ENCODE measurements around the gene LHX4. TPM values are rescaled to one million over a fixed set of nuclear protein-coding genes. Genes with fewer than 3 reads are reported as not detected.

The LHX4 gene
- total RNA-seq, 2 experiments from 2014 or later, result not detected

DNA sequence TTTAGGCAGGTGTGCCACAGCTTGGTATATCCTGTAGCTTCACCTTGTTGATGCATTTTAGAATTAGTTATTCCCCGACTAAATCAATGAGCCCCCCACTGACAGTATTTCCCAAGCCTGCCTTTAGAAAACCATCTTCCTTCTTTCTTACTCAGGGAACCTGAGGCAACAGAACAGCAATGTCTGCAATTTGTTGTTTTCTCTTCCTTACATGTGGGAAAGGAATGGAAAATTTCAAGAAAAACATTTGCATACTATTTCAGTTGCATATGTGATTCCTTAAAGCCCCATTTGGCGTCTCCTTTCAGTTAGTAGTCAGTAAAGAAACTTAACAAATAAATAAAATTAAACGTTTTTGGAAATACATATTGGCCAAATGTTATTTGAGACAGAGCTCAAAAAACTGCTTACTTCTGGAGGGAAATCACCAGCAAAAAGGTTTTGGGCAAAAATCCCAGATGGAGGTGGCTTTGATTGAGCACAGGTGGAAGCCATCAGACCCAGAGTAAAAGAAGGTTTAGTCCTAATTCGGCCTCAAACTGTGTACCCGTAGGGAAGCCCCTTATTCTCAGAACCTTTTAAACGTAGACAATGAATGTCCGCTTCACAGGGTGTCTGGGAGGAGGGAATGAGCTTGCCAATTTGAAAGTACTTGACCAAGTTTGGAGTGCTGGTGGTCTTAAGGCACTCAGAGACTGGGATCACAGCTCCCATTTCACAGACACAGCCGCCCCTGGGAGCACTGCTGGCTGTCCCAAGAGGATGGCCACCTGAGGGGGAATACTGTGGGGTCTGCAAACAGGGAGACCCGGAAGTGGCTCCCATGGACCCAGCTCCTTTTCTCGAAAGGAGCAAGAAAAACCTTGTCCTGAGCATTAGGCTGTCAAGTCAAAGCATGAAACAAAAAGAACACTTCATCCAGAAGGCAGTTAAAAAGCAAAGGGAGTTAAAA, 9.4 kb downstream of the LHX4 start:
- POLR2A ChIA-PET, result no interaction called here
- no peaks in the 10 kb centered on the region for H3K36me3 Mint-ChIP-seq (ENCODE audit: low read depth)
- no peaks in the 10 kb centered on the region for H3K9me3 Mint-ChIP-seq (ENCODE audit: insufficient read depth)

DNA sequence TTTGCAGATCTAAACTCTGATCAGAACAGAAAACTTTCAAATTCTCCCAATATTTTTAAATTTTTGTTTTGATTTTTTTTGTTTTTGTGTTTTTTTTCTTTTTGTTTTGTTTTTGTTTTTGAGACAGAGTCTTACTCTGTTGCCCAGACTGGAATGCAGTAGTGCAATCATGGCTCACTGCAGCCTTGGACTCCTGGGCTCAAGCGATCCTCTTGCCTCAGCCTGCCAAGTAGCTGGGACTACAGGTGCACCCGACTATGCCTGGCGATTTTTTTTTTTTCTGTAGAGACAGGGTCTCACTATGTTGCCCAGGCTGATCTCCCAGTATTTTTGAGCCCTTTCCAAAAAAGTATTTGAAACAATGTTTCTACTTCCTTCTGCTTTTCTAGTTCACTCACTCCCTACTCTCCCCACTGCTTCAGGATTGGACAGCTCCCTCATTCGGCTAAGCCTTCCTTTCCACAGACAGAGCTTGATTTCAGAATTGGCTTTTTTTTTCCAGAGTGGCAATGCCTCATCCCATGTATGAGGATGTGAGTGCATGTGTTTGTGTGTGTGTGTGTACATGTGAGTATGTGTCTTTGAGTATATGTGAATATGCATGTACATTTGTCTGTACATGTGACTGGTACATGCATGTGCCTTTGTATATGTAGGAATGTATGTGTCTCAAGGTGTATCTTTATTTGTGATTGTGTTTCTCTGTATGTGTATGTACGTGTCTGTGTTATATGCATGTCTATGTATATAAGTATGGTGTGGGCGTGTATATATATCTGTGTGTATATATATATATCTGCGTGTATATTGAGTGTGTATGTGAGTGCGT, 11.9 kb downstream of the LHX4 start:
- Mint-ChIP-seq H3K4me1 (ENCODE audit: low read depth) (no peaks in the 10 kb centered on the region), H3K27ac (no peak overlapping the region), H3K27me3 (ENCODE audit: low read depth) (peaks cover 45% of the 10 kb centered on the region), H3K36me3 (ENCODE audit: low read depth) (no peaks in the 10 kb centered on the region), H3K9me3 (ENCODE audit: insufficient read depth) (no peaks in the 10 kb centered on the region), H3K4me3 (no peak overlapping the region)
- DNase-seq (no peak), ATAC-seq (no peak)
- POLR2A ChIA-PET, result no interaction called here
- CTCF ChIA-PET, result interaction anchor here (2.2 kb wide), 1 partner anchor 11 kb away, joined by 5 read pairs; no protein-coding TSS in a partner anchor

More for the DNA sequence above, 9.4 kb downstream of the LHX4 start:
- no peak overlapping the region for H3K4me3 Mint-ChIP-seq
- DNase-seq, result no peak
- CTCF ChIA-PET, result interaction anchor here (1.4 to 2.2 kb wide), 2 partner anchors 14 to 59 kb away, joined by 4 to 7 read pairs; no protein-coding TSS in a partner anchor
- H3K27me3 Mint-ChIP-seq (ENCODE audit: low read depth), result peaks cover 70% of the 10 kb centered on the region
- no peak for ATAC-seq
- H3K27ac Mint-ChIP-seq, result no peak overlapping the region
- H3K4me1 Mint-ChIP-seq (ENCODE audit: low read depth), result peaks cover 9% of the 10 kb centered on the region

GRCh38 chr1:180243517-180244221, 13.6 kb downstream of the LHX4 start:
- ChIA-PET CTCF (no interaction called here), POLR2A (no interaction called here)
- Mint-ChIP-seq H3K9me3 (ENCODE audit: insufficient read depth) (no peaks in the 10 kb centered on the region), H3K4me1 (ENCODE audit: low read depth) (peaks cover 3% of the 10 kb centered on the region), H3K27ac (no peak overlapping the region), H3K27me3 (ENCODE audit: low read depth) (peaks cover 30% of the 10 kb centered on the region), H3K36me3 (ENCODE audit: low read depth) (no peaks in the 10 kb centered on the region), H3K4me3 (no peak overlapping the region)
- no peak for ATAC-seq
- DNase-seq, result no peak

DNA sequence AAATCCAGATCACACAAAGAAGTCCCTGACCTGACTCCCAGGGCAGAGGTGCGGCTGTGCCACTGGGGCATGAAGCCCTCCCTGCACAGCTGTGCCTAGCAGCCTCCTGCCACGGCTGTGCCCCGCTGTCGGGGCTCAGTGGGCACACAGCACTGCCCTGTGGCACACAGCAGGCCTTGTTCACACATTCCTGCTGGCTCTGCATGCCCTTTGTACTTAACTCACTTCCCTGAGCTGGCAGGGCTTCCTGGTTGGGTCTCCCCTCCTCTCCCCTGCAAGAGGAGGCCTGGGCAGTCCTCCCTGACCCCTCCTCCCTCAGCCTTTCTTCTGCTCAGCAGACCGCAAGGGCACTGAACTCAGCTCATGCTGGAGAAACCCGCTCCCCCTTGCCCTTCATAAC, 14.8 kb downstream of the LHX4 start:
- peaks cover 23% of the 10 kb centered on the region for H3K27me3 Mint-ChIP-seq (ENCODE audit: low read depth)
- H3K9me3 Mint-ChIP-seq (ENCODE audit: insufficient read depth), result no peaks in the 10 kb centered on the region
- ChIA-PET CTCF (no interaction called here), POLR2A (no interaction called here)
- H3K36me3 Mint-ChIP-seq (ENCODE audit: low read depth), result no peaks in the 10 kb centered on the region
- no peak for DNase-seq
- H3K4me3 Mint-ChIP-seq, result no peak overlapping the region
- no peak overlapping the region for H3K27ac Mint-ChIP-seq
- ATAC-seq, result no peak
- H3K4me1 Mint-ChIP-seq (ENCODE audit: low read depth), result peaks cover 3% of the 10 kb centered on the region

GRCh38 chr1:180246579-180246978, 16.5 kb downstream of the LHX4 start:
- no peaks in the 10 kb centered on the region for H3K36me3 Mint-ChIP-seq (ENCODE audit: low read depth)
- no peak overlapping the region for H3K4me3 Mint-ChIP-seq
- peaks cover 3% of the 10 kb centered on the region for H3K4me1 Mint-ChIP-seq (ENCODE audit: low read depth)
- no peak for ATAC-seq
- ChIA-PET CTCF (no interaction called here), POLR2A (no interaction called here)
- peaks cover 9% of the 10 kb centered on the region for H3K27me3 Mint-ChIP-seq (ENCODE audit: low read depth)
- no peaks in the 10 kb centered on the region for H3K9me3 Mint-ChIP-seq (ENCODE audit: insufficient read depth)
- H3K27ac Mint-ChIP-seq, result no peak overlapping the region
- DNase-seq, result no peak

GRCh38 chr1:180247061-180247460, 17.0 kb downstream of the LHX4 start:
- Mint-ChIP-seq H3K4me1 (ENCODE audit: low read depth) (peaks cover 3% of the 10 kb centered on the region), H3K4me3 (no peak overlapping the region), H3K27ac (no peak overlapping the region), H3K27me3 (ENCODE audit: low read depth) (peaks cover 7% of the 10 kb centered on the region), H3K36me3 (ENCODE audit: low read depth) (no peaks in the 10 kb centered on the region), H3K9me3 (ENCODE audit: insufficient read depth) (no peaks in the 10 kb centered on the region)
- DNase-seq (no peak), ATAC-seq (no peak)
- POLR2A ChIA-PET, result no interaction called here
- CTCF ChIA-PET, result no interaction called here

DNA sequence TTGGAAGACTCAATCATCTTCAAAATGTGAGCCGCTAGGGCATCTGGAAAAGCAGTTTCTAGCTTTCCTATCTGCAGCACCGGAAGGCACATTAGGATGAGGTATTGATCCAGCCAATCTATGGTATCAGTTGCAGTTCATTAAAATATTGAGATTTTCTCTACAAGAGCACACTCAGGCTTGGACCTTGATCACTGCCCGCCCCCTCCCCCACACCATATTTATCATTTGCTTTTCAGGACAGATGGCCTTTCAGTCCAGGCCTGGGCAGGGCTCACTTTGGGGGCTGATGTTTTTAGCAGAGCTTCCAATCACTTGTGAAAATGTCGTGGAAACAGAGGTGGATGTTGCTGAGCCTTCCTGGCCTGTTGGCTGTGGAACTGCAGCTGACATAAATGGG, 17.5 kb downstream of the LHX4 start:
- Mint-ChIP-seq H3K4me3 (no peak overlapping the region), H3K4me1 (ENCODE audit: low read depth) (peaks cover 3% of the 10 kb centered on the region), H3K27ac (no peak overlapping the region), H3K27me3 (ENCODE audit: low read depth) (peaks cover 2% of the 10 kb centered on the region), H3K36me3 (ENCODE audit: low read depth) (no peaks in the 10 kb centered on the region), H3K9me3 (ENCODE audit: insufficient read depth) (no peaks in the 10 kb centered on the region)
- DNase-seq (no peak), ATAC-seq (no peak)
- POLR2A ChIA-PET, result no interaction called here
- CTCF ChIA-PET, result interaction anchor here (0.8 kb wide), 1 partner anchor 167 kb away, joined by 3 read pairs; no protein-coding TSS in a partner anchor

- no peaks in the 10 kb centered on the region for H3K9me3 Mint-ChIP-seq (ENCODE audit: insufficient read depth)
- H3K4me3 Mint-ChIP-seq, result no peak overlapping the region
- H3K27ac Mint-ChIP-seq, result no peak overlapping the region
- no peak for ATAC-seq
- no peak for DNase-seq
- ChIA-PET CTCF (interaction anchor here (0.8 to 1.4 kb wide), 3 partner anchors 166 to 235 kb away, joined by 3 to 4 read pairs (median 3); no protein-coding TSS in a partner anchor), POLR2A (no interaction called here)
- peaks cover 3% of the 10 kb centered on the region for H3K4me1 Mint-ChIP-seq (ENCODE audit: low read depth)
- H3K27me3 Mint-ChIP-seq (ENCODE audit: low read depth), result peaks cover 2% of the 10 kb centered on the region
- no peaks in the 10 kb centered on the region for H3K36me3 Mint-ChIP-seq (ENCODE audit: low read depth)
These were observed 18.1 kb downstream of the LHX4 start for GRCh38 chr1:180248176-180248575.

GRCh38 chr1:180248731-180249681, 18.9 kb downstream of the LHX4 start:
- ChIA-PET CTCF (interaction anchor here (1.0 to 1.4 kb wide), 3 partner anchors 229 to 234 kb away, joined by 3 to 5 read pairs (median 4); no protein-coding TSS in a partner anchor), POLR2A (no interaction called here)
- H3K9me3 Mint-ChIP-seq (ENCODE audit: insufficient read depth), result no peaks in the 10 kb centered on the region
- ATAC-seq (no peak), DNase-seq (no peak)
- no peaks in the 10 kb centered on the region for H3K36me3 Mint-ChIP-seq (ENCODE audit: low read depth)
- peaks cover 3% of the 10 kb centered on the region for H3K4me1 Mint-ChIP-seq (ENCODE audit: low read depth)
- no peak overlapping the region for H3K27ac Mint-ChIP-seq
- H3K27me3 Mint-ChIP-seq (ENCODE audit: low read depth), result peaks cover 2% of the 10 kb centered on the region
- no peak overlapping the region for H3K4me3 Mint-ChIP-seq

DNA sequence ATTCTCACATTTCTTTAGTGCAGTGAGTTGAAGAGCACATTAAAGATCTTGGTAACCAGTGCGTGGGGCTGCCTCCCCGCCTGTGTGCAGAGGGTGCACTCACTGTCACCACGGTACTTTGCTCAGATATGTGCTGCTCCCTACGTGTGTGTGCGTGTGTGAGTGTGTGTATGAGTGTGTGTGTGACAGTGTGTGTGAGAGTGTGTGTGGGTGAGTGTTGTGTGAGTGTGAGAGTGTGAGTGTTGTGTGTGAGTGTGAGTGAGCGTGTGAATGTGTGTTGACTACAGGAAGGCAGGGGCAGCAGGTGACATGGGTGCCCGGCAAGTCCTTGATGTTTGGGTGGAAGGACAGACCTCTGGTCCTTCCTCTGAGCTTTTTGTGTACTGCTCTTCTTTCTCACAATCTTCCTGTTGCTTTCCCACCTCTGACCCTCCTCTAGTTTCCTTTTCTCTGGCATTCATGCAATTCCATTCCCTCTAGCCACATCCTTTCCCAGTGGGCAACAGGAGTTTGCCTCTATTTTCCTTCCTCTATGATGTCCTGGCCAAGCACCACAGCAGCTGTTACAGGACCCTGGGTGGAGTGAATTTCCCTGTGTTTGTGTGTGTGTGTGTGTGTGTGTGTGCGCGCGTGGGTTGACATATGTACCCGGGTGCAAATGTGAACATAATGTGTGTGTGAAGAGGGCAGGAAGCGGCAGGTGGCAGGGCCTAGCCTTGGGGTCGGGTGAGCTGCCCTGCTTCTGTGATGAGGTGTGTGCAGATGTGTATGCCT, 19.8 kb downstream of the LHX4 start:
- CTCF ChIA-PET, result interaction anchor here (1.2 to 1.7 kb wide), 3 partner anchors 165 to 232 kb away, joined by 4 to 5 read pairs (median 4); no protein-coding TSS in a partner anchor
- H3K9me3 Mint-ChIP-seq (ENCODE audit: insufficient read depth), result no peaks in the 10 kb centered on the region
- ATAC-seq, result no peak
- POLR2A ChIA-PET, result no interaction called here
- no peak overlapping the region for H3K27ac Mint-ChIP-seq
- peaks cover 3% of the 10 kb centered on the region for H3K4me1 Mint-ChIP-seq (ENCODE audit: low read depth)
- no peak for DNase-seq
- no peak overlapping the region for H3K4me3 Mint-ChIP-seq
- H3K27me3 Mint-ChIP-seq (ENCODE audit: low read depth), result no peaks in the 10 kb centered on the region
- H3K36me3 Mint-ChIP-seq (ENCODE audit: low read depth), result no peaks in the 10 kb centered on the region
